Immature natural killer cell (primary cell): ENCODE results near the gene CHERP. TPM values are rescaled to one million over a fixed set of nuclear protein-coding genes. Genes with fewer than 3 reads are reported as not detected.
A peak's percentile ranks its signal among the peaks of the same experiment; 100 is the strongest.
"Not testable (repeated sequence)": the region's sequence is repeated elsewhere in the genome, so short reads cannot be mapped to it uniquely, and the experiment has no call there.

Experiments used
- DNase-seq, 3 donors: peaks; one replicate each; pipeline ENCODE4 v3.0.0; 2022; ENCODE audit warnings: mixed read lengths in 1 of 3
- H3K27ac Mint-ChIP-seq, 6 donors: one replicate each; pipeline ENCODE4 v1.8.0; 2020; ENCODE audit warnings: mixed read lengths in 6 of 6, mild to moderate bottlenecking in 5 of 6, inconsistent platforms in 4 of 6, moderate library complexity in 3 of 6
- H3K27me3 Mint-ChIP-seq, 3 donors: one replicate each; pipeline ENCODE4 v1.8.0; 2020 to 2021; ENCODE audit warnings: low read depth in 3 of 3, mild to moderate bottlenecking in 3 of 3, mixed read lengths in 3 of 3, moderate library complexity in 3 of 3, inconsistent platforms in 1 of 3
- H3K36me3 Mint-ChIP-seq, 3 donors: one replicate each; pipeline ENCODE4 v1.8.0; 2020; ENCODE audit warnings: mixed read lengths in 3 of 3, inconsistent platforms in 2 of 3, mild to moderate bottlenecking in 2 of 3
- H3K4me1 Mint-ChIP-seq, 2 donors: one replicate each; pipeline ENCODE4 v1.8.0; 2020; ENCODE audit warnings: inconsistent platforms in 2 of 2, mild to moderate bottlenecking in 2 of 2, mixed read lengths in 2 of 2, moderate library complexity in 1 of 2
- H3K4me3 Mint-ChIP-seq, 5 donors: one replicate each; pipeline ENCODE4 v1.8.0; 2020; ENCODE audit warnings: mild to moderate bottlenecking in 5 of 5, mixed read lengths in 5 of 5, inconsistent platforms in 3 of 5, moderate library complexity in 3 of 5
- H3K9me3 Mint-ChIP-seq, 6 donors: one replicate each; pipeline ENCODE4 v1.8.0; 2020; ENCODE audit warnings: mild to moderate bottlenecking in 6 of 6, mixed read lengths in 6 of 6, inconsistent platforms in 4 of 6, moderate library complexity in 3 of 6
- polyA plus RNA-seq, 3 donors: library from polyadenylated mRNA; unstranded; fragments of 300-500 nt; fragmentation: Illumina TruSeq; gene quantifications; one replicate each; pipeline ENCODE4 v1.2.3, GENCODE V29; 2021

CHERP gene
- polyA plus RNA-seq, 3 donors from 2014 or later, result 1.6 to 19.9 (median 3.4) TPM

- Mint-ChIP-seq H3K36me3 (peaks cover 0 to 22% (median 0%) of the 10 kb centered on the region in 3 donors), H3K27me3 (peaks cover 19 to 24% (median 20%) of the 10 kb centered on the region in 3 donors), H3K4me3 (peak within 1 kb of the TSS; percentile 90 to 99 (median 97)), H3K9me3 (no peaks in the 10 kb centered on the region), H3K4me1 (peaks cover 50 to 55% of the 10 kb centered on the region in 2 donors), H3K27ac (peak within 1 kb of the TSS; percentile 94 to 100 (median 98))
- peak; percentile 92 to 94 (median 93) for DNase-seq
Observed at GRCh38 chr19:16572332-16573211, 30.3 kb upstream of the CHERP start, which contains the start of gene SLC35E1. SLC35E1 (minus strand) TSS chr19:16572415; CDS start chr19:16572364, 51 bp downstream.

- Mint-ChIP-seq H3K9me3 (no peaks in the 10 kb centered on the region), H3K36me3 (peaks cover under 1 to 23% (median under 1%) of the 10 kb centered on the region in 3 donors), H3K4me1 (peaks cover 52 to 56% of the 10 kb centered on the region in 2 donors), H3K4me3 (peak overlapping the region; percentile 70 to 81 (median 77)), H3K27ac (peak overlapping the region in 5 of 6 donors; percentile 74 to 97 (median 82)), H3K27me3 (peaks cover 18 to 23% (median 18%) of the 10 kb centered on the region in 3 donors)
- DNase-seq, result no peak
Observed at GRCh38 chr19:16571822-16572331, 29.6 kb upstream of the CHERP start.

- Mint-ChIP-seq H3K4me1 (peaks cover 55 to 62% of the 10 kb centered on the region in 2 donors), H3K36me3 (peaks cover 7 to 25% (median 7%) of the 10 kb centered on the region in 3 donors), H3K4me3 (peak overlapping the region; percentile 70 to 81 (median 77))
Observed at GRCh38 chr19:16571283-16571682, 29.0 kb upstream of the CHERP start.

GRCh38 chr19:16569609-16570320 lies 27.5 kb upstream of the CHERP start:
- Mint-ChIP-seq H3K36me3 (peaks cover 9 to 24% (median 11%) of the 10 kb centered on the region in 3 donors), H3K27me3 (peaks cover 15 to 25% (median 24%) of the 10 kb centered on the region in 3 donors), H3K27ac (peak overlapping the region in 5 of 6 donors; percentile 23 to 83 (median 75)), H3K9me3 (no peaks in the 10 kb centered on the region), H3K4me3 (peak overlapping the region; percentile 10 to 78 (median 47)), H3K4me1 (peaks cover 52 to 61% of the 10 kb centered on the region in 2 donors)
- no peak for DNase-seq

More at GRCh38 chr19:16571283-16571682, 29.0 kb upstream of the CHERP start:
- no peak for DNase-seq
- peaks cover 15 to 23% (median 21%) of the 10 kb centered on the region in 3 donors for H3K27me3 Mint-ChIP-seq
- no peaks in the 10 kb centered on the region for H3K9me3 Mint-ChIP-seq
- H3K27ac Mint-ChIP-seq, result peak overlapping the region; percentile 29 to 89 (median 76)

- Mint-ChIP-seq H3K27me3 (peaks cover 7 to 14% (median 10%) of the 10 kb centered on the region in 3 donors), H3K27ac (peak overlapping the region; percentile 97 to 100 (median 100)), H3K9me3 (no peaks in the 10 kb centered on the region), H3K4me3 (peak overlapping the region; percentile 74 to 94 (median 83)), H3K4me1 (peaks cover 29 to 39% of the 10 kb centered on the region in 2 donors), H3K36me3 (peaks cover 15 to 45% (median 24%) of the 10 kb centered on the region in 3 donors)
- no peak for DNase-seq
Observed at GRCh38 chr19:16566702-16567101, 24.5 kb upstream of the CHERP start.

- H3K27ac Mint-ChIP-seq, result peak overlapping the region; percentile 97 to 100 (median 100)
- H3K4me1 Mint-ChIP-seq, result peaks cover 24 to 33% of the 10 kb centered on the region in 2 donors
- H3K9me3 Mint-ChIP-seq, result no peaks in the 10 kb centered on the region
- H3K4me3 Mint-ChIP-seq, result peak overlapping the region; percentile 74 to 94 (median 83)
- peak; percentile 85 to 88 (median 87) for DNase-seq
- peaks cover 7 to 10% (median 9%) of the 10 kb centered on the region in 3 donors for H3K27me3 Mint-ChIP-seq
- H3K36me3 Mint-ChIP-seq, result peaks cover 20 to 50% (median 24%) of the 10 kb centered on the region in 3 donors
Observed at GRCh38 chr19:16566161-16566560, 23.9 kb upstream of the CHERP start.

- H3K27me3 Mint-ChIP-seq, result peaks cover 6 to 9% (median 6%) of the 10 kb centered on the region in 3 donors
- H3K36me3 Mint-ChIP-seq, result peaks cover 25 to 57% (median 29%) of the 10 kb centered on the region in 3 donors
- DNase-seq, result no peak
- no peaks in the 10 kb centered on the region for H3K9me3 Mint-ChIP-seq
- H3K4me3 Mint-ChIP-seq, result peak overlapping the region in 3 of 5 donors; percentile 10 to 60 (median 55)
- peak overlapping the region; percentile 29 to 100 (median 86) for H3K27ac Mint-ChIP-seq
- peaks cover 20 to 21% of the 10 kb centered on the region in 2 donors for H3K4me1 Mint-ChIP-seq
Observed at GRCh38 chr19:16564842-16565241, 22.6 kb upstream of the CHERP start.

GRCh38 chr19:16562608-16563025 lies 20.4 kb upstream of the CHERP start:
- H3K4me3 Mint-ChIP-seq, result no peak overlapping the region
- H3K27me3 Mint-ChIP-seq, result peaks cover 0 to 6% (median 5%) of the 10 kb centered on the region in 3 donors
- peaks cover 26 to 47% (median 34%) of the 10 kb centered on the region in 3 donors for H3K36me3 Mint-ChIP-seq
- H3K9me3 Mint-ChIP-seq, result no peaks in the 10 kb centered on the region
- H3K27ac Mint-ChIP-seq, result no peak overlapping the region
- DNase-seq, result no peak
- peaks cover 18 to 20% of the 10 kb centered on the region in 2 donors for H3K4me1 Mint-ChIP-seq

- Mint-ChIP-seq H3K9me3 (no peaks in the 10 kb centered on the region), H3K27ac (peak overlapping the region in 2 of 6 donors; percentile 13 to 70), H3K4me3 (no peak overlapping the region), H3K27me3 (peaks cover 0 to 3% (median 3%) of the 10 kb centered on the region in 3 donors), H3K4me1 (peaks cover 10 to 14% of the 10 kb centered on the region in 2 donors), H3K36me3 (peaks cover 20 to 45% (median 28%) of the 10 kb centered on the region in 3 donors)
- DNase-seq, result no peak
Observed at GRCh38 chr19:16561382-16561781, 19.1 kb upstream of the CHERP start.

GRCh38 chr19:16559780-16560276 lies 17.6 kb upstream of the CHERP start:
- Mint-ChIP-seq H3K27ac (peak overlapping the region in 1 of 6 donors; percentile 26), H3K36me3 (peaks cover 17 to 44% (median 23%) of the 10 kb centered on the region in 3 donors), H3K4me3 (no peak overlapping the region), H3K4me1 (peaks cover 3 to 5% of the 10 kb centered on the region in 2 donors), H3K9me3 (no peaks in the 10 kb centered on the region), H3K27me3 (peaks cover 0 to under 1% (median 0%) of the 10 kb centered on the region in 3 donors)
- DNase-seq, result no peak

- H3K9me3 Mint-ChIP-seq, result no peaks in the 10 kb centered on the region
- H3K27ac Mint-ChIP-seq, result no peak overlapping the region
- peaks cover 0 to 2% (median 0%) of the 10 kb centered on the region in 3 donors for H3K27me3 Mint-ChIP-seq
- H3K4me1 Mint-ChIP-seq, result peaks cover 0 to 1% of the 10 kb centered on the region in 2 donors
- H3K36me3 Mint-ChIP-seq, result peaks cover 0 to 28% (median 18%) of the 10 kb centered on the region in 3 donors
- DNase-seq, result no peak
- H3K4me3 Mint-ChIP-seq, result no peak overlapping the region
Observed at GRCh38 chr19:16554776-16555175, 12.5 kb upstream of the CHERP start.

GRCh38 chr19:16551902-16552301 lies 9.7 kb upstream of the CHERP start:
- not testable (repeated sequence) for H3K27me3 Mint-ChIP-seq, H3K4me1 Mint-ChIP-seq, H3K4me3 Mint-ChIP-seq, DNase-seq, H3K9me3 Mint-ChIP-seq, H3K27ac Mint-ChIP-seq
- H3K36me3 Mint-ChIP-seq, result peaks cover 0 to 24% (median 13%) of the 10 kb centered on the region in 3 donors

- Mint-ChIP-seq H3K4me3 (no peak overlapping the region), H3K4me1 (peaks cover 7 to 8% of the 10 kb centered on the region in 2 donors), H3K27me3 (peaks cover 0 to 1% (median 0%) of the 10 kb centered on the region in 3 donors), H3K27ac (no peak overlapping the region), H3K9me3 (no peaks in the 10 kb centered on the region), H3K36me3 (peaks cover 0 to 17% (median 9%) of the 10 kb centered on the region in 3 donors)
- no peak for DNase-seq
Observed at GRCh38 chr19:16548956-16549355, 6.7 kb upstream of the CHERP start.
